GM12875 (cell line): ENCODE data around the gene COA8.

ENCODE experiments used
- H3K4me3 ChIP-seq: one replicate; pipeline ENCODE4 v1.5.1; 2011; ENCODE audit warnings: low read depth, low read length, control low read depth
- TF ChIP-seq, protein P1 (sequence below): IDR thresholded peaks from 2 replicates; pipeline ENCODE4 v1.5.1; 2011; ENCODE audit warnings: low read depth, mild to moderate bottlenecking, control low read depth, inconsistent platforms, low read length, moderate library complexity, borderline replicate concordance; ENCODE audit not compliant: insufficient read depth

COA8 gene

DNA sequence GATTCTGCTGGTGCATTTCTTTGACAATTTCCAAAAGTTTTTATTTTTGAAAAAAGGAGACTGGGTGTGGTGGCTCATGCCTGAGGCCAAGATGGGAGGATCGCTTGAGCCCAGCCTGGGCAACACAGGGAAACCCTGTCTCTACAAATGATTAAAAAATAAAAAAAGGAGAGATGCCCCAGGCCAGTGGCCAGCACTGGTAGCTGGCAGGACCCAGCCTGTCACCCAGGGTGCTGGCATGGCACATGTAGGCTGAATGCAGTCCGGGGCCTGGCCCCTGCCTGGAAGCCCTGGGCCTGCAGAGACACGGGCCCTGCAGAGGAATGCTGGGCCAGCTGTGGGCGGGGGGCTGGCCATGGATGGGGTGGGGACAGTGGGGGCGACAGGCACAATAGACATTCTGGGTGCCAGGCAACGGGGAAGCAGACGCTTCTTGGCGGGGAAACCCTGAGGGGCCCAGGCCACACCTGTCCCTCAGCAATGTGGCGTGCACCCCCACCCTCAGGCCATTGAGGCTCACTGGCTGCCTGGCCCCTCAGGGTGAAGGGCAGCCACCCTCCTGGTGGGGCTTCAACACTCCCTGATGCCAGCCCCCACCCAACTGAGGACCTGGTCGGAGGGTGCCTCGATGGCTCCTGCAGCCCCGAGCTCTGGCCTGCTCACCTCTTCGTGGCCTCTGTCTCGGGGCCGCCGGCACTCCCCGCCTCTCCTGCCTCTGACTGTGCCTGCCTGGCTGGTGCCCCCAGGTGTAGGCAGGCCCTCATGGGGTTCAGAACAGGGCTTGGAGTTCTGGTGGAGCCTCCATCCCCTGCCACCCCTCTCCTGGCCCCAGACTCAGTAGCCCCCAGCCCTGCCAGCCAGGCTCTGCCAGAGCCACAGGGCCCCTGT, 21.7 kb upstream of the COA8 start:
- TF ChIP-seq, protein P1, sequence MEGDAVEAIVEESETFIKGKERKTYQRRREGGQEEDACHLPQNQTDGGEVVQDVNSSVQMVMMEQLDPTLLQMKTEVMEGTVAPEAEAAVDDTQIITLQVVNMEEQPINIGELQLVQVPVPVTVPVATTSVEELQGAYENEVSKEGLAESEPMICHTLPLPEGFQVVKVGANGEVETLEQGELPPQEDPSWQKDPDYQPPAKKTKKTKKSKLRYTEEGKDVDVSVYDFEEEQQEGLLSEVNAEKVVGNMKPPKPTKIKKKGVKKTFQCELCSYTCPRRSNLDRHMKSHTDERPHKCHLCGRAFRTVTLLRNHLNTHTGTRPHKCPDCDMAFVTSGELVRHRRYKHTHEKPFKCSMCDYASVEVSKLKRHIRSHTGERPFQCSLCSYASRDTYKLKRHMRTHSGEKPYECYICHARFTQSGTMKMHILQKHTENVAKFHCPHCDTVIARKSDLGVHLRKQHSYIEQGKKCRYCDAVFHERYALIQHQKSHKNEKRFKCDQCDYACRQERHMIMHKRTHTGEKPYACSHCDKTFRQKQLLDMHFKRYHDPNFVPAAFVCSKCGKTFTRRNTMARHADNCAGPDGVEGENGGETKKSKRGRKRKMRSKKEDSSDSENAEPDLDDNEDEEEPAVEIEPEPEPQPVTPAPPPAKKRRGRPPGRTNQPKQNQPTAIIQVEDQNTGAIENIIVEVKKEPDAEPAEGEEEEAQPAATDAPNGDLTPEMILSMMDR, result no peak
- no peak overlapping the region for H3K4me3 ChIP-seq

DNA sequence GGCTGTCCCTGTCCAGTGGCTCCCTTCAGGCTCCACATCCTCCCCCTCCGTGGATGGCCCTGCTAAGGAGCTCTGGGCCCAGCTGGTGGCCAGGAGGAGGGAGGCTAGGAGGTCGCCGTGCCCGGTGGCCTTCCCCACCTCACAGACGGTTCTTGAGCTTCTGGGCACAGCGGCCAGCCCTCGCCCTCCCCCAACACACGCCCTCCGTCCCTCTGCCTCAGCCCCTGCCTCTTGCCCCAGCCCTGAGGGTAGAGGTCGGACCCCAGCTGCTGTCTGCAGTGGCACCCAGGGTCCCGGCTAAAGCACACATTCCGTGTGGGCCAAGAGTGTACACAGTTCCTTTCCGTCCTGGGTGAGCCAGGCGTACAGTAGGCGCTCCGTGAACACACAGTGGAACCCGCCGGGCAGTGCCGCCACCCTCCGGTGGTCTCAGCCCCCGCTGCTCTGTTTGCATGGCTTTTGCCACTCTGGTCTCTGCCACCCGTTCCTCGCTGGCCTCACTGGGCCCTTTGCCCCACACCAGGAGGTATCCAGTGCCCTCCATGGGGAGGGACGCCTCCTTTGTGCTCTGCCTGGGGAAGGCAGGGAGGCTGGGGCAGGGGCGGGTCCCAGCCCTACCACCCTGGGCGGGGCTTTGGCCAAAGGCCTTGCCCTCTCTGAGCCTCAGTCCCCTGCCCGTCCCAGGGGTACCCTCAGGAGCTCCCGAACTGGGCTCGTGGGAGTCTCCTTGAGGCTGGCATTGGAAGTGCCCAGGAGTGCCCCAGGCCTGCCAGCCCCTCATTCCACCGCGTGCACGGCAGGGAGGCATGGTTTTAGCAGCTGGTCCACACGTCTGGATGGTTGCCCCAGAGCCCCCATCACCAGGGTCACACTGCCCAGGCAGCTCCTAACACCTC, 20.8 kb upstream of the COA8 start:
- TF ChIP-seq, protein P1, result no peak
- H3K4me3 ChIP-seq, result no peak overlapping the region

DNA sequence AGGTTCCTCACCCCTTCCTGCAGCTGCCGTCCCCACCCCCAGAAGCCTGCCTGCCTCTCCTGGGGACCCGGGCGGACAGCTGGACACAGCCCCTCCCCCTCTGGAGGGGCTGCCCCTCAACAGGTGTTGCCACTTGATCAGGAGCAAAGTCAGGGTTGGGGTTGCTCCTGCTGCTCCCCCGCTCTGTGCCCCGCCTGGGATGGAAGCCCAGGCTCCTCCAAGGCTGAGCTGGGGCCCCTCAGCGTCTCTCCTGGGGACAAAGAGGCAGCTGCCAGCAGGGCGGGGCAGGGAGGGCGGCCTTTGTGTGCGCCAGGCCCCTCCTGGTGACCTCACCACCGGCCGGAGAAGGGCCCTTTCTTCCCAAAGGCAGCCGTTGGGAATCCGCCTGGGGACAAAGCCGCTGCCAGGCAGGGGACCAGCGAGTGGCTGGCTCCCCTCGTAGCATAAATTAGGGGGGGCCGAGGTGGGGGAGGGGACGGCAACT, 20.1 kb upstream of the COA8 start:
- TF ChIP-seq, protein P1, result no peak
- no peak overlapping the region for H3K4me3 ChIP-seq

DNA sequence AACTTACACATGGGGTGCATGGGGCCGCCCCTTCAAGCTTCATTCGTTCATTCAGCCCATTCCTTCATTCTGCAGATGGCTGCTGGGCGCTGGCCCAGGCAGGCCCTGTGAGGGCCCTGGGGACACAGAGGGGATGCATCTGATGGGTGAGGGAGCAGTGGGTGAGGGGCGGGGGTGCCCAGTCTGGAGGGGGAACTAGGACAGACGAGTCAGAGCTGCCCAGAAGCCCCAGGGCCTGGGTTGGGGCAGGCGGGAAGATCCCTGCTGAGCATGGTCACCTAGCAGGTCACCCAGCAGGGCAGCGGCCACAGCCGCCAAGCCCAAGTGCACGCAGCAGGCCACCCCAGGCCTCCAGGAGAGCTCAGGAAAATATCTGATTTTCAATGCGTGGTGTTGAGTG, 19.6 kb upstream of the COA8 start:
- H3K4me3 ChIP-seq, result no peak overlapping the region
- TF ChIP-seq, protein P1, result no peak

DNA sequence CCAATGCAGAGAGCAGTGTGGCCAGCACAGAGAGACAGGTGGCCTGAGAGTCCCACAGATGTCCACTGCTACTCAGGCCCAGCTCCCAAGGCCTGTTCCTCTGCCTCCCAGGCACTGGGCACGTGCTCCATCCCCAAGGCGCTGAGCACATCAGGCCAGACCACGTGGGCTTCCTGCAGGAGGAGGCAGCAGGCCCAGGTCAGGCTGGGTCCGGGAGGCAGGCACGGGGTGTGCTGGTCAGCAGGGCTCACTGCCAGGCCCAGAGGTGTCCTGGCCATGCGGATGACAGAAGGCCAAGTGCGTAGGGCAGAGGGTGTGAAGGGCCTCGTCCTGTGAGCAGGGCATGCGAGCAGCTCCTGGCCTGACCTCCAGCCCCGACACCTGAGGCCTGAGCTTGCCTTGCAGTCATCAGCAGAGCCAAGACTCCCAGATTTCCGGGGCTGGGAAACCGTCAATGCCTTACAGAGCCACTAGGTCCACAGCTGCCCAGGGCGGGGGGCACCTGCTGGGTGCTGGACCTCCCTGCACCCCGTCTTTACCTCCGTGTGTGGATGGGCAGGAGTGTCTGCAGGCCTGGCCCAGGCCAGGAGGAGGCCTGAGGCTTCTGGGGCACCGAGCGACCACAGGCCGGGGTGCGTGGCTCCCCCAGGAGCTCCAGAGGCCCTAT, 18.9 kb upstream of the COA8 start:
- no peak overlapping the region for H3K4me3 ChIP-seq
- TF ChIP-seq, protein P1, result no peak

DNA sequence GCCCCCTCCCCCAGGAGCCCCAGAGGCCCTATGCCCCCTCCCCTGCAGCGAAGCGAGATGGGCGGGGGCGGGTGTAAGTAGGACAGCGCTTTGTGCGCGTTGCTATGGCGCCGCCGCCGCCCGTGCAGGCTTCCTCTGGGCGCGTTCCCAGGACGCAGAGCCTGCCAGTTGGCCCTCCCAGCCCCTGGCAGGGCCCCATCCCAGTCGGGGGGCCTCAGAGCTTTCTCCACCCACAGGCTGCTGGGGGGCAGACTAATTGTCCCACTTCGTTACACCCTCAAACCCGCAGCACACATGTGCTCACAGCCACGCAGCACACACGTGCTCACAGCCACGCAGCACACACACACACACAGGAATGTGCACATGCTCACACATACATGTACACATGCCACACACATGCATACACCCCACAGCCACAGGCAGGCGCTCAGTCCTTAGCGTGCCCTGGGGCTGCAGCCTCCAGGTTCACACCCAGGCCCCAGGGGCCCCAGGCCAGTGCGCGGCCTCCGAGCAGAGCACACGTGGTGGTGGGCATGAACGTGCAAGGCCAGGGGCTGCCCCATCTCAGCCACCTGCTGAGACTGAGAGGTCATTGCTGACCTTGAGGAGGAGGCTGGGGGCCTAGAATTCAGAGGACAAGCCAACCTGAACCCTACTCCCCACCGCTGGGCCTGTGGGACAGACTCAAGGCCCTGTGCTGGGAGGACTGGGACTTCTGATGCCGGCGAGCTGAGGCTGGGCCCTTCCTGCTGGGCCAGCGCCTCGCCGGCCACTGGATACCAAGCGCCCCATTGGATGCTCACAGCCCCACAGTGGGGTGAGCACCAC, 18.2 kb upstream of the COA8 start:
- H3K4me3 ChIP-seq, result no peak overlapping the region
- TF ChIP-seq, protein P1, result no peak
